Activated CD4-positive, CD25-positive, alpha-beta regulatory T cell (primary cell): Measurements from ENCODE around the gene NDE1.
"Not testable (repeated sequence)": the region's sequence is repeated elsewhere in the genome, so short reads cannot be mapped to it uniquely, and the experiment has no call there.

Source experiments
- DNase-seq, 4 experiments: peaks; one replicate each; lab custom pipeline; 2025; lab: John Stamatoyannopoulos, UW

Gene NDE1

GRCh38 chr16:15621456-15621855, 28.6 kb upstream of the NDE1 start:
- DNase-seq = no peak

GRCh38 chr16:15621889-15622288, 28.2 kb upstream of the NDE1 start:
- DNase-seq = no peak

- no peak for DNase-seq
These were observed 18.2 kb upstream of the NDE1 start for GRCh38 chr16:15631730-15632409.

- no peak for DNase-seq
These were observed 14.1 kb upstream of the NDE1 start for GRCh38 chr16:15635926-15636325.

GRCh38 chr16:15636392-15636873, 13.6 kb upstream of the NDE1 start:
- no peak for DNase-seq

- peak in 1 of 4 experiments; percentile 7 for DNase-seq
These were observed 10.9 kb upstream of the NDE1 start for GRCh38 chr16:15639061-15639568.

GRCh38 chr16:15640966-15641365, 9.1 kb upstream of the NDE1 start:
- no peak for DNase-seq

- no peak for DNase-seq
These were observed 8.1 kb upstream of the NDE1 start for GRCh38 chr16:15641753-15642556.

GRCh38 chr16:15642557-15643047, 7.4 kb upstream of the NDE1 start:
- peak; percentile 44 to 75 (median 66) for DNase-seq

GRCh38 chr16:15643048-15643945, 6.7 kb upstream of the NDE1 start, which contains the start of gene MARF1:
Gene MARF1 (minus strand): TSS chr16:15643154. CDS start chr16:15639233, 3,921 bp downstream.
- peak; percentile 99 to 100 (median 99) for DNase-seq

GRCh38 chr16:15643946-15644250, 6.1 kb upstream of the NDE1 start:
- DNase-seq = no peak

GRCh38 chr16:15644267-15644961, 5.6 kb upstream of the NDE1 start:
- DNase-seq = no peak

- DNase-seq = not testable (repeated sequence)
These were observed 5.0 kb upstream of the NDE1 start for GRCh38 chr16:15644962-15645465.

- not testable (repeated sequence) for DNase-seq
These were observed 3.3 kb upstream of the NDE1 start for GRCh38 chr16:15646557-15647293.

GRCh38 chr16:15647294-15648014, 2.6 kb upstream of the NDE1 start:
- DNase-seq = no peak

- DNase-seq = no peak
These were observed 1.8 kb upstream of the NDE1 start for GRCh38 chr16:15648135-15648730.

- not testable (repeated sequence) for DNase-seq
These were observed 734 bp upstream of the NDE1 start for GRCh38 chr16:15649311-15649710.

- DNase-seq = no peak
These were observed 372 bp upstream of the NDE1 start for GRCh38 chr16:15649727-15650018.

- peak in 1 of 4 experiments; percentile 7 for DNase-seq
These were observed 690 bp downstream of the NDE1 start for GRCh38 chr16:15650698-15651171.
